Embryonic facial prominence (tissue), 1 donor: ENCODE measurements around the gene CDK8.
"Not testable (repeated sequence)": the region's sequence is repeated elsewhere in the genome, so short reads cannot be mapped to it uniquely, and the experiment has no call there.

Experiments used
- DNase-seq: peaks from one replicate; pipeline ENCODE4 v3.0.0-alpha.2; 2016; ENCODE audit errors: extremely low spot score

Gene CDK8

DNA sequence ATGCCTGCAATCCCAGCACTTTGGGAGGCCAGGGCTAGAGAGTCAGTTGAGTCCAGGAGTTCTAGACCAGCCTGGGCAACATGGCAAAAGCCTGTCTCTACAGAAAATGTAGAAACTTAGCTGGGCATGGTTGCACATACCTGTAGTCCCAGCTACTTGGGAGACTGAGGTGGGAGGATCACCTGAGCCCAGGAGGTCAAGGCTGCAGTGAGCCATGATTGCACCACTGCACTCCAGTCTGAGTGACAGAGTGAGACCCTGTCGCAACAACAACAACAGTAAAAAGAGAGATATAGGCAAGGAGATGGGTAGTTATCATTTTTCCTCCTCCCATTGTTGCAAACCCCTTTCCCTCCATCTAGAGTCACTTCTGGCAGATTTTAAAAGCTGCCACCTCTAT lies 62.2 kb downstream of the CDK8 start:
- not testable (repeated sequence) for DNase-seq

DNA sequence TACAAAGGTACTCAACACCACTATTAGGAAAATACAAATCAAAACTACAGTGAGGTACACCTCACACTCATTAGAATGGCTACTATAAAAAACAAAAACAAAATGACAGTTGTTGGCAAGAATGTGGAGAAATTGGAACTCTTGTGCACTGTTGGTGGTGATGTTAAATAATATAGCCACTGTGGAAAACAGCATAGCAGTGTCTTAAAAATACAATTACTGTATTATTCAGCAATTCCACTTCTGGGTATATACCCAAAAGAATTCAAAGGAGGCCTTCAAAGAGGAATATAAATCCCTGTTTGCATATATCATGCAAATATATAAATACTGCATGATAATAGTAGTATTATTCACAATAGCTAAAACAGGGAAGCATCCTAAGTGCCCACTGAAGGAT lies 66.8 kb downstream of the CDK8 start:
- DNase-seq, result no peak

DNA sequence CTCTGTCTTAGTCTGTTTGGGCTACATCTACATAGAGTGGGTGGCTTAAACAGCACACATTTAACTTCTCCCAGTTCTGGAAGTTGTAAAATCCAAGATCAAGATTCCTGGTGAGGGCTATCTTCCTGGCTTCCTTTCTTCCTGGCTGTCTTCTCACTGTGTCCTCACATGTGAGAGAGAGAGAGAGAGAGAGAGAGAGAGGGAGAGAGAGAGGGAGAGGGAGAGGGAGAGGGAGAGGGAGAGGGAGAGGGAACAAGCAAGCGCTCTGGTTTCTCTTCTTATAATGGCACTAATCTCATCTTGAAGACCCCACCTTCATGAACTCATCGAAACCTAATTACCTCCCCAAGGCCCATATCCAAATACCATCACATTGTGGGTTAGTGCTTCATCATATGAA lies 69.2 kb downstream of the CDK8 start:
- no peak for DNase-seq

DNA sequence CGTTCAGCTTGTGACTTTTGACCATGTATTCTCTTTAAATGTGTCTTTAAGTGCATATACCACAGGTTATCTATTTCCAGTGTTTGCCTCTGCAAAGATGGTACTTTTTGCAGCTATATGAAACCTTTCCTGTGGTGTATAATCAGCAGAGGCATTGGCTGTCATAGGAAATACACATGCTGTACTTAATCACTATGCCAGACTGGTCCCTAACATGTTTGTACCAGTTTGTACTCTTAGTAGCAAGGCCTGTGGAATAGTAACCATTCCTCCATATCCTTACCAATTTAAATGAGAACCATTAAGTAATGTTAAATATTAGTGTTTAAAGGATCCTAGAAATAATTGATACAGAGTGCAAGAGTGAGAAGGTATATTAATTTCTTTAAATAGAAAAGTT lies 69.8 kb downstream of the CDK8 start:
- DNase-seq, result no peak

DNA sequence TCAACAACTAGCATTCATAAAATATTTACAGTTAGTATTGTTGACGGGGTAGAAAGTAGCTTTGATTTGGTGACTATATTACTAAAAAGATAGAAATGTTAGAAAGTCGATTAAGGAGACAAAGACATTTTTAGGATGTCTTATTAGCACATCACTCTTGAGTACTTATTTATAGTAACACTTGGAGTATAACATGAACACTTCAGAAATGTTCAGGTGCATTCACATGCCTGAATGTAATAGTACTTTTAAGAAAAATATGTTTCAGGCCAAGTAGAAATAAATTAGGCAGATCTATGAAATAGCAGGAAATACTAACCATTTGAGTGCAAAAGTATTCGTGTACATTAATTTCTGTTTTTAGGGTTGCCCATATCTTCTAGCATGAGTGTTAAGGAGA lies 70.4 kb downstream of the CDK8 start:
- DNase-seq, result no peak

DNA sequence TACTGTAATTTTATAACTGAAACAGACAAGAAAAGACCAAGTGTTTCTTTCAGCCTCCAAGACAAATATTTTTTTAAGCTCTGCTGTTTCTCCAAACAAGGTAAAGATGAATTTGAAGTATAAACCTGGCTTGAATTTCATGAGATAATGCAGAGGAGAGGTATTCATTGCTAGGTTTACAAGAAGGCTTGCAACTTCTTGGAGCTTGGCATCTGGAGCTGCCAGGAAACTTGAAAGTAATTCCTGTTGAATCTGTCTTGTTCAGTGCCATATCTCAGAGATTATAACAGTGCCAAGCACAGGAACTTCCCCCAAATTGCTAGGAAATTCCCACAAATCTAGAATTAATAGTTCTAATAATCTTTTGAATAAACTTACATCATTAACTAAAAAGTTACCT lies 70.9 kb downstream of the CDK8 start:
- DNase-seq, result no peak

DNA sequence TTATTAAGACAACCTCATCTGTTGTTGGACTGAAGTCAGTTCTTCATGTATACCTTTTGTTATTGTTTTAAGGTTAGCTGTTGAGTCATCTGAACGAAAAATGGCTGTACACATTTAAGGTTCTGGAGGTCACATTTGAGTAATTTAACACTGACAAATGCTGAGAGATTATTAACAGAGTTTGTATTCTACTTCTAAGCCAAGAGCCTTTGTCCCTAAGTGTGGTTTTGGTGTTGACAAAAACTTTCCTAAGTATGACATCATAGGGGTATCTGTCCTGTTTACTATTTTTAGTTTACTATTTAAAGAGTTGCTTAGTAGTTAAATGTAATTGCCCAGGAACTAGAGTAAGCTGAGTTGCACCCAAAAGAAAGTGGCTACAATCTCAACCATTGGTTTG lies 71.9 kb downstream of the CDK8 start:
- DNase-seq, result no peak

DNA sequence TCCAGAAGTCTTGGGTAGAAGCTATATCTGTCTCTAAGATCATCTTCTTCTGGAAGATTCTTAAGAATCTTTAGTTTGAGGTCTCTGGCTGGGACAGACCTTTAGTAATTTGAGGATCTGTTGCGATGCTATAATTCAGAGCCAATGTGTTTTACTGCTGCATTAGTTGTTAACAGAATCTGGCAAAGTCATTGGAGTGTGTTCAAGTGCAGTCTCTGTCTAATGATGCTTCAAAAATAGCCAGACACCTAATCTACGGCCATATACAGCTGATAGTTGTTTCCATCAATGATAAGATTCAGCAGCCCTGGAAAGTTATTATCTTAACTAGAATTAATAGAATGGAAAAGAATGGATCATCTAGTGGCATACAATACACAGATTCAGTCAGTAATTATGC lies 72.6 kb downstream of the CDK8 start:
- DNase-seq, result no peak

DNA sequence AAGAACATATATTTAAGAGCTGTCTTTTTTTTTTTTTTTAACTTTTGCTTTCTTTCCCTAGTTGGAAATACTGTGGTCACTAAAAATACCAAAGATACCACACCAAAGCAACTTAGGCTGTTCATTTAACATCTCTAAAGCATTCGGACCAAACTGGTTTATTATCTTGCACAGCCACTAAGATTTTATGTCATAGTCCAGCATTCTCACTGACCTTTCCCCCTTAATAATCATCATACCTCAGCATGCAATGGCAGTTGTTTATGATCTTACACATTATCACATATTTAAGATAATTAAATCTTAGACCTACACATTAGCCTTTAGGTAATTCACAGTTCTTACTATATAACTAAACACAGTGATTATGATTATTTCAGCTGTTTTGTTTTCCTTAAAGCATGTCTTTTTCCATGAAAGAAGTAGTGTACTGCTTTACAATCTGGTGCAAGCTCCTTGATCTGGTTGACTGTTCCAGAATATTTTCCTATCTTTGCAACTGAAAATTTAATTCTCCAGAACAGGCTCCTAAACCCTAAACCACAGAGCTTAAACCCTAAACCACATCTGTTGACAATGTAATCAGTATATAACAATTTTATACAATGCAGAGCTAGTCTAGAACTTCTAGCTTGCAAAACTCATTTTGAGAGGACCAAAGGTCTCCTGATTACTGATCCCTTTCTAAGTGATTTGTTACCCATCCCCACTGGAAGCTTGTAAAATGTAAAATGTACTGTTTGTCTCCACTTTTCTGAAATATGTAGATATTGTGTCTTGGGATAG lies 74.2 kb downstream of the CDK8 start:
- no peak for DNase-seq

DNA sequence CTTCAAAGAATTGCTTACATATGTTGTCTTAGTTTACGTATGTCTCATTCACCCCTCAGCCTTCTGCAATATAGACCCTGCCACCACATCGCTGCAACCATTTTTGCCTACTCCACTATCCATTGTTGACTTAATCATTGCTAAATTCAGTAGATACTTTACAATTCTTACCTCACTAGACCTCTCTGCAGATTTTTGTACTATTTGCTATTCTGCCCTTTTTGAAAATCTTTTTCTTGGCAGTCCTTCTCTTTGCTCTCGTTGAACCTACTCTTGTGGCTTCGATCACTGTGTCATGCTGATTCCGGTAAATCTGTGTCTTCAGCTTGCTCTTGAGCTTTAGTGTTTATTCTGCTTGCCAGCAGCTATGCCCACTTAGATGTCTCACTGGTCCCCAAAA lies 81.2 kb downstream of the CDK8 start:
- DNase-seq, result no peak

DNA sequence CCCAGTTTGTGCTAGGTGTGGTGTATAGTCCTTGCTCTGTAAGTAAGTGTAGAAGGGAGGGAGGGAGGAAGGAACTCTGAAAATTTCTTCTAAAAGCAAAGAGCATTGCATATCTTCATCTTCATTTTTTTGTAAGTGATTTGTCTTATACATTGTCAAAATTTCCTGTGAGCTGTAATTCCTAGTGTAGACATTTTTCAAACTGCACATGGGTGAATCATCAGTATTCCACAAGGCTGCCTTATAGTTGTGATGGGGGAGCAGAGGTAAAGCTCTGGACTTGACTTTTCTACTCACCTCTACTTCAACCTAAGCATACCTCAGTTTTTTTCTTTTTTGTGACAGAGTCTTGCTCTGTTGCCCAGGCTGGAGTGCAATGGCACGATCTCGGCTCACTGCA lies 86.9 kb downstream of the CDK8 start:
- no peak for DNase-seq

DNA sequence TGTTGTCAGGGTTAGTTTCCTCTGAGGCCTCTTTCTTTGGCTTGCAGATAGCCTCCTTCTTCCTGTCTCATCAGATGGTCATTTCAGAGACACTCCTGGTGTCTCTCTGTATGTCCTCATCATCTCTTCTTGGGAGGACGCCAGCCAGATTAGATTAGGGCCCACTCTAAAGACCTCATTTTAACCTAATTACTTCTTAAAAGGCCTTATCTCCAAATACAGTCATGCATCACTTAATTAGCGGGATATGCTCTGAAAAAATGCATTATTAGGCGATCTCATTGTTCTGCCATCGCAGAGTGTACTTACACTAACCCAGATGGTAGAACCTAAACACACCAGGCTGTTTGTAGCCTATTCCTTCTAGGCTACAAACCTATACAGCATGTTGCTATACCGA lies 89.0 kb downstream of the CDK8 start:
- no peak for DNase-seq

DNA sequence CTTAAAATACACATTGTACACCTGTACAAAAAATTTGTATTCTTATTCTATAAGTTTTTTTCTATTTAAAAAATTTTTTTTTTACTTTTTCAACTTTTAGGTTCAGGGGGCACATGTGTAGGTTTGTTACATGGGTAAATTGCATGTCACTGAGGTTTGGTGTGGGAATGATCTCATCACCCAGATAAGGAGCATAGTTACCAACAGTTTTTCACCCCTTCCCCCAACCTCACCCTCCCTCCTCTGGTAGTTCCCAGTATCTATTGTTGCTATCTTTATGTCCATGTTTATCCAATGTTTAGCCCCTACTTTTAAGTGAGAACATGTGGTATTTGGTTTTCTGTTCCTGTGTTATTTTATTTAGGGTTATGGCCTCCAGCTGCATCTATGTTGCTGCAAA lies 89.9 kb downstream of the CDK8 start:
- no peak for DNase-seq

DNA sequence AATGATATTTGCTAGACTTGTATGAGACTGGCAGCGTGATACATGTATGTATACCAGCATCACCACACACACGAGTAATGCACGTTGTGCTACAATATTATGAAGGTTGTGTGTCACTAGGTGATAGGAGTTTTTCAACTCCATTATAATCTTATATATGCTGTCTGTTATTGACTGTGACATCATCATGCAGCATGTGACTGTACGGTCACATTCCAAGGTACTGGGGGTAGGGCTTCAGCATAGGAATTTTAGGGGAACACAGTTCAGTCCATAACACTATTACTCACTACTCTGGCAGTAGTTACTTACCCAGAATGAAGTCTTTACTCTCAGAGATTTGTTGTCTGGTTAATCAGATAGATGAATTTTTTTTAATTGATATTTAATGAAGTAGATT lies 91.1 kb downstream of the CDK8 start:
- no peak for DNase-seq

DNA sequence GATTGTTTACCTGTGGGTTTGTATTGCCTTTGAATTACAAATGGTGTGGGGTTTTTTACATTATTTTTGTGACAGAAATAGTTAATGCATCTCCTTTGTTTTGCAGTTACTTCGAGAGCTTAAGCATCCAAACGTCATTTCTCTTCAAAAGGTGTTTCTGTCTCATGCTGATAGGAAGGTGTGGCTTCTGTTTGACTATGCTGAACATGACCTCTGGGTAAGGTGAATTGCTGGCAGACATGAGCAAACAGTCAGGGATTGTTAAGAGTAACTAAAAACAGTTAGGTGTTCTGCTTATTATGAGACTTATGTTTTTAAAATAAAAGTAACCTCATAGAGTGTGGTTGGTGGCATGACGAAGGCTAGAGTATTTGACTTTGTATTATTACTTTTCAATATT lies 95.0 kb downstream of the CDK8 start:
- DNase-seq, result no peak

DNA sequence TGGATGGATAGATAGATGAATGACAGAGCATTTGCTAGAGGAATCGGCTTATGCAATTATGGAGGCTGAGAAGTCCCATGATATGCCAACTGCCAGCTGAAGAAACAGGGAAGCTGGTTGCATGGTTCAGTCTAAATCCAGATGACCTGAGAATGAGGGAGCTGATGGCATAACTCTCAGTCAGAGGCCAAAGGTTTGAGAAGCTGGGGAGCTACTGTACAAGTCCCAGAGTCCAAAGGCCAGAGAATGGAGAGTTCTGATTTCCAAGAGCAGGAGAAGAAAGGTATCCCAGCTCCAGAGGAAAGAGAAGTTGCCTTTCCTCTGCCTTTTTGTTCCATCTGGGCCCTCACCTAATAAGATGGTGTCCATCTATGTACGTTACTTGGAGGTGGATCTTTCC lies 108.3 kb downstream of the CDK8 start:
- no peak for DNase-seq

DNA sequence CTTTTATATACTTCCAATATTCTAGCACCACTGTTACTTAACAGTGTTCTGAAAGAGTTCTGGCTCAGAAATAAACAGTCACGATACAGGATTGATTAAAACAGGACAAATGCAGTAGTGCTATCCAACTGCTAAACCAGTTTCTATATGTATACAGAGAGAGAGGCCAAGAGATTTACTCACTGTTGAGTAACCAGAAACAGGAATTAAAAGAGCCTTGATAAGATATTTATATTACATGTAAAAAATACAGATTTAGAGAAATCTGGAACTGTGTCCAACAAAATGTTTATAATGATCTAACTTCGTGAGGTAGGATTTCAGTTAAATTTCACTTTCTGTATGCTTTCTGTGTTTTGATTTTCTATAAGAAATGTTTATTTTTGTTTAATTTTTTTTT lies 116.6 kb downstream of the CDK8 start:
- DNase-seq, result no peak

DNA sequence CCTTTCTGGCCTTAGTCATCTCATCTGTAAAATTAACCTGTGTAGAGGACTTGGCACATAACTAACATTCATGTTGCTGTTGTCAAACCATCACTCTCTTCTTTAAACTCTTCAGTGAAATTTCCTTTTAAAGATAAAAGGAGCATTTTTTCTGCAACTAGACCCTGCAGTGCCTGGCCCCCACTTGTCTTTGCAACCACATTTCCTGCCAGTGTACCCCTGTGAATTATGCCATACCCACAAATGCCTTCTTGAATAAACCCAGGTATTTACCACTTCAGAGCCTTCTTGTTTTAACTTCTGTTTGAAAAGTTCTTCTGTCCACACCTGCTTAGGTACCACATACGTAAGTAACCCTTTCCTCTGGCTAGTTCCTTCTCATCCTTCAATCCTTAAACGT lies 118.8 kb downstream of the CDK8 start:
- no peak for DNase-seq

DNA sequence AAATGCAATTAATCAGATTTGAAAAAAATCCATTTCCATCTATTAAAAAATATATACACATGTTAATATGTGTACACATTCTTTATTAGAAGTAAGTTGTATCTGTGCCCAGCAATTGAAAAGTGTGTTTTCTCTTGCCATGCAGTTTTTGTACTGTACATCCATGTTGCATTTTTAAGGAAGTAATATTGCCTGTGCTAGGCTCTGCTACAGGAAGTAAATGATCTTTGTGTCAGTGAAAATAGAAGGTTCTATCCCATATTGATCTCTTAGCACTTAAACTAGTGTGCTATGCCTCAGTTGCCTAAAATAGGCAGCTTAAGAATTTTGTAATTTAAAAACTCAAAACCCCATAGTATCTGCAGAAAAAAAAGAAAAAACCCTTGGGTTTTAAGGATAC lies 122.5 kb downstream of the CDK8 start:
- DNase-seq, result no peak

DNA sequence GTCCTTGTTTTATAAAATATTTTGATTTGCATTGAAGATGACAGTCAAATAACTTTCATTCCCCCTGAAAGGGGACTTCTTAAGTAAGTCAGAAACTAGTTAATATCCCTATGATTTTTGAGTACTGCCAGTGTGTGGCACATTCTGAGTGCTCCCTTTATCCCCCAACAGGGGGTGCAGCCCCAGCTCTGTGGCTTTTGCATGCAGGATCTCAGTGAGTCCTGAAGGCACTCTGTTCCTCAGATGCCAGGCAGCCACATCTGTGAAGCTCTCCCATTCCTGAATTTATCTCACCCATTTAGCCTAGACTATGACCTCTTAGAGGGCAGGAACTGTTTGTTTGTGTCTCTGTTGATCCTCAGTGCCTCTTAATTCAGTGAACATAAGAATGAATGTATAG lies 123.1 kb downstream of the CDK8 start:
- no peak for DNase-seq

DNA sequence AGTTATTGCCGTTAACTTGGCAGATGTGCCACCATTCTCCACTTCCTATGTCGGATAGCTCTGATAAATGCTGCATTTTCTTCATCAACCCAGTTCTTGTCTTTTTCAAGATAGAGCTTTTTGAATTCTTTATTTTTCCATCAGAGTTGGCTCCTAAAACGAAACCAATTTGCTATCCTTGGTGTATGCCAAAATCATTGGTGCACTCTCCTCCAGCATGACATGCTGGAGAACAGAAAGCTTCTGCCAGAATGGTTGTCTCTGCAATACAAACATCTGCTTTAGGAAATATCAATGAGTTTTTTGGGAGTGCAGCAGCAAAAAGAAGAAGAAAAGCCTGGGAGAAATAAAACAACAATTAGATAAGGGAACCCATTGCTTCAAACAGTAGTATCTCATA lies 124.2 kb downstream of the CDK8 start:
- DNase-seq, result no peak

DNA sequence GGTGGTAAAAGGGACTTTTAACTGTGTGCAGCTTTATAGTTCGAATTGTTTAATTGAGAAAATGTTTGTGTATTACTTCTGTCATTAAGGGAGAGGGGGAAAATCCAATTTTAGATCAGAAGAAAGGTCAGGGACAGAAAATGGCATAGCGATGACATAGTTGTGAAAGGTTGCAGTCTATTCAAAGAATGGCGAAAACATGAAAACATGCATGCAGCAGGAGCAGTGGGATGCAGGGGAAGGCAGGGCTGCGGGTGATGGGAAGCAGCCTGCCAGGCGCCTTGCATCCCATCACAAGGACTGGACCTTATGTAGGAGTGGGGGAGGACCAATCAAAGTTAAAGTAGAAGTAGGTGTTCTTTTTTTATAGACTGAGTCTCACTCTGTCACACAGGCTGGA lies 125.9 kb downstream of the CDK8 start:
- DNase-seq, result no peak

DNA sequence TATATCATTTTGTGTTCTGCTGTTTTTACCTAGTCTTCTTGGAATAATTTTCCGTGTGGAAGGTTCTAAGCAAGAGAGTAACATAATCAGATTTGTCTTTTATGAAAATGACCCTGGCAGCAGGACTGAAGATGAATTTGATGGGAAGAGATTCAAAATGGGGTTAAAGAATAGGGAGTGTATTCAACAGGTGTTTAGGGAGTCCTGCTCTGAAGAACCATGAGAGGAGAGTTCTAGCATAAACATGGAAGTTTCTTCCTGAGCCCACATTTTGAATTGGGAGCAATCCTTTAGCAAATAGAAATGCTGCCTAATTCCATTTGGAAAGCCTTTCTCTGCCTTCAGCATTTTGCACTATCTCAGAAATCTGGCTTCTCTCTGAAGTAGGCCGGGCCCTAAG lies 127.0 kb downstream of the CDK8 start:
- no peak for DNase-seq

DNA sequence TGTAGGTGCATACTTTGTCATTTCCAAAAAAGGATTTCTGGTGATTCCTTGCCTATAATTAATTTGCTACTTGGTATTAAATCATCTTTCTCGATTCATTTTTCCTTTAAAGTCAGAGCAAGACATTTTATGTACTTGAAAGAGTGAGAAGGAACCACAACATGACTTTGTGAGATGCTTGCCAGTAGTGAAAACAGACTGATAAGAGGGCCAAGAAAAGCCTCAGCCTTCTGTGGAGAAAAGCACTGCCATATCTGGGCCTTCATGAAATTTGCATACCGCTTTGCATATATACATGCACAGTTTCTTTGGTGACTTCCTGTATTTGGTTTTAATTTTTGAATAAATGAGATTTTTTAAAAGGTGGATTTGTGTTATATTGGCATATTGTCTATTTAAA lies 128.4 kb downstream of the CDK8 start:
- no peak for DNase-seq
